ENCODE measurements around the gene SIAH1.
"Not testable (repeated sequence)": the region's sequence is repeated elsewhere in the genome, so short reads cannot be mapped to it uniquely, and the experiment has no call there.

The SIAH1 gene

GRCh38 chr16:48330841-48331192 is 54.4 kb downstream of the SIAH1 start:
- peak; percentile 32 for DNase-seq

GRCh38 chr16:48330189-48330840 is 54.9 kb downstream of the SIAH1 start:
- no peak for DNase-seq

- DNase-seq, result no peak
Observed at GRCh38 chr16:48329138-48329537, 56.1 kb downstream of the SIAH1 start.

GRCh38 chr16:48326915-48327314 is 58.3 kb downstream of the SIAH1 start:
- DNase-seq, result no peak

- no peak for DNase-seq
Observed at GRCh38 chr16:48323783-48324775, 61.1 kb downstream of the SIAH1 start.

GRCh38 chr16:48321317-48322036 is 63.7 kb downstream of the SIAH1 start:
- DNase-seq, result no peak

GRCh38 chr16:48318630-48319029 is 66.6 kb downstream of the SIAH1 start:
- no peak for DNase-seq

- DNase-seq, result no peak
Observed at GRCh38 chr16:48317614-48318315, 67.4 kb downstream of the SIAH1 start.

GRCh38 chr16:48317026-48317425 is 68.2 kb downstream of the SIAH1 start:
- DNase-seq, result no peak

GRCh38 chr16:48313905-48314304 is 71.3 kb downstream of the SIAH1 start:
- DNase-seq, result not testable (repeated sequence)

- no peak for DNase-seq
Observed at GRCh38 chr16:48310908-48311641, 74.1 kb downstream of the SIAH1 start.

All from NCI-H2171 treated with DMSO at 0.1 percent for 48 hours (cell line).